ENCODE measurements around the gene WDR75.

The WDR75 gene

DNA sequence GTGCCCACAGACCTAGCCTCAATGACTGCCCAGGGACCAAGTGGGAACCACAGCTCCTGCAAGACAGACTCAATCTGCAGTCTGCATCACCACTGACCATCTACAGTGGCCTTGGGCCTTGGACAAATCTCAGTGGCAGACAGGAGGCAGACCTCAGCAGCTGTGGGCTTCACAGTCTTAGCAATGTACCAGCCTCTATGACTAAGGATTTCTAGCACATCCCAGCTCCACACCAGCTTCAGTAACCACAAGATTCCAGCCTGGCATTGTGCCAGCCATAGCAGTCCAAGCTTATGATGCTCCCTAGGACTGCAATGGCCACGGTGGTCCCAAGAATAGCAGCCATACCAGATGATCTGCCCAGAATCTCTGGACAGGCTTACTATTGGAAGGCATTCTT lies 19.6 kb upstream of the WDR75 start:
- H3K4me2 ChIP-seq (ENCODE audit: low read length, poor library complexity, severe bottlenecking), result no peak overlapping the region
- no peak overlapping the region for H2AK5ac ChIP-seq (ENCODE audit: low read length, severe bottlenecking)
- 74% methylated on average over 1 of the region's 1 CpG for WGBS
- peak overlapping the region; percentile 51 to 62 for H2BK12ac ChIP-seq (ENCODE audit: low read length in 2 of 2)
- no peak overlapping the region for H2BK15ac ChIP-seq (ENCODE audit: low read depth, poor library complexity, severe bottlenecking)
- H3K4me3 ChIP-seq (ENCODE audit: insufficient read depth in 1 of 2, low read depth in 1 of 2, low read length in 2 of 2), result no peak overlapping the region
- no peaks in the 10 kb centered on the region for H3K9me3 ChIP-seq (ENCODE audit: control insufficient read depth, low read length)
- no peak overlapping the region for H2AFZ ChIP-seq (ENCODE audit: low read depth, low read length)
- H3K4ac ChIP-seq (ENCODE audit: low read depth in 1 of 2, low read length in 2 of 2), result no peak overlapping the region
- peak overlapping the region; percentile 70 for H4K8ac ChIP-seq (ENCODE audit: low read length)
- H3K79me1 ChIP-seq (replicated peaks; ENCODE audit: low read length, poor library complexity, severe bottlenecking), result no peaks in the 10 kb centered on the region
- H3K18ac ChIP-seq (ENCODE audit: low read depth in 1 of 2, low read length in 2 of 2), result peak overlapping the region; percentile 23 to 81
- no peak overlapping the region for H3K9ac ChIP-seq (ENCODE audit: low read length)
- no peak overlapping the region for H3K23ac ChIP-seq (ENCODE audit: low read length in 2 of 2)
- no peak overlapping the region for H3K27ac ChIP-seq (ENCODE audit: low read length, poor library complexity, severe bottlenecking)
- H2BK120ac ChIP-seq (ENCODE audit: low read depth, low read length), result no peak overlapping the region
- peak overlapping the region in 1 of 2 experiments; percentile 44 for H3K14ac ChIP-seq (ENCODE audit: low read length in 2 of 2)
- no peaks in the 10 kb centered on the region for H3K36me3 ChIP-seq (ENCODE audit: control insufficient read depth in 1 of 2, insufficient read depth in 2 of 2, low read depth in 1 of 2, low read length in 2 of 2)
- H3K4me1 ChIP-seq (ENCODE audit: control insufficient read depth, insufficient read depth, low read depth, low read length), result peaks cover 6% of the 10 kb centered on the region
- peak; percentile 88 for DNase-seq
- H3K27me3 ChIP-seq (ENCODE audit: control insufficient read depth in 1 of 2, insufficient read depth in 1 of 2, low read length in 2 of 2), result no peaks in the 10 kb centered on the region
- H4K91ac ChIP-seq (ENCODE audit: low read length), result peak overlapping the region; percentile 34
- no peak overlapping the region for H2BK5ac ChIP-seq (ENCODE audit: low read depth, low read length, poor library complexity, severe bottlenecking)

DNA sequence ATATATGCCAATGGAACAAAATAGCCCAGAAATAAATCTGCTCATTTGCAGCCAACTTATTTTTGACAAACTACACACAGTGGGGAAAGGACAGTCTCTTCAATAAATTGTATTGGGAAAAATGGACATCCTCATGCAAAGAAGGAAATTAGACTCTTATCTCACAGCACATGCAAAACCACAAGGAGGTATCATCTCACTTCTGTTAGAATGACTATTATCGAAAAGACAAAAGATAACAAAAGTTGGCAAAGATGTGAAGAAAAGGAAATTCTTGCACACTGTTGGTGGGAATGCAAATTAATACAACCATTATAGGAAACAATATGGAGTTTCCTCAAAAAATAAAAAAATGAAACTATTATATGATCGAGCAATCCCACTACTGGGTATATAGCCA lies 16.3 kb upstream of the WDR75 start:
- Histone ChIP-seq H3K23ac (ENCODE audit: low read length in 2 of 2) (no peak overlapping the region), H3K27me3 (ENCODE audit: control insufficient read depth in 1 of 2, insufficient read depth in 1 of 2, low read length in 2 of 2) (no peaks in the 10 kb centered on the region), H2BK15ac (ENCODE audit: low read depth, poor library complexity, severe bottlenecking) (no peak overlapping the region), H3K79me1 (replicated peaks; ENCODE audit: low read length, poor library complexity, severe bottlenecking) (no peaks in the 10 kb centered on the region), H3K4me2 (ENCODE audit: low read length, poor library complexity, severe bottlenecking) (no peak overlapping the region), H3K4me3 (ENCODE audit: insufficient read depth in 1 of 2, low read depth in 1 of 2, low read length in 2 of 2) (no peak overlapping the region), H3K18ac (ENCODE audit: low read depth in 1 of 2, low read length in 2 of 2) (no peak overlapping the region), H2BK12ac (ENCODE audit: low read length in 2 of 2) (no peak overlapping the region), H3K9ac (ENCODE audit: low read length) (no peak overlapping the region), H3K9me3 (ENCODE audit: control insufficient read depth, low read length) (no peaks in the 10 kb centered on the region), H4K91ac (ENCODE audit: low read length) (no peak overlapping the region), H2BK5ac (ENCODE audit: low read depth, low read length, poor library complexity, severe bottlenecking) (no peak overlapping the region), H2BK120ac (ENCODE audit: low read depth, low read length) (no peak overlapping the region), H3K14ac (ENCODE audit: low read length in 2 of 2) (no peak overlapping the region), H2AK5ac (ENCODE audit: low read length, severe bottlenecking) (no peak overlapping the region), H4K8ac (ENCODE audit: low read length) (no peak overlapping the region), H3K4ac (ENCODE audit: low read depth in 1 of 2, low read length in 2 of 2) (no peak overlapping the region), H3K27ac (ENCODE audit: low read length, poor library complexity, severe bottlenecking) (no peak overlapping the region), H2AFZ (ENCODE audit: low read depth, low read length) (no peak overlapping the region), H3K36me3 (ENCODE audit: control insufficient read depth in 1 of 2, insufficient read depth in 2 of 2, low read depth in 1 of 2, low read length in 2 of 2) (no peaks in the 10 kb centered on the region), H3K4me1 (ENCODE audit: control insufficient read depth, insufficient read depth, low read depth, low read length) (peaks cover 6% of the 10 kb centered on the region)
- no CpG with 5 or more reads among the region's 2 CpGs for WGBS
- no peak for DNase-seq

DNA sequence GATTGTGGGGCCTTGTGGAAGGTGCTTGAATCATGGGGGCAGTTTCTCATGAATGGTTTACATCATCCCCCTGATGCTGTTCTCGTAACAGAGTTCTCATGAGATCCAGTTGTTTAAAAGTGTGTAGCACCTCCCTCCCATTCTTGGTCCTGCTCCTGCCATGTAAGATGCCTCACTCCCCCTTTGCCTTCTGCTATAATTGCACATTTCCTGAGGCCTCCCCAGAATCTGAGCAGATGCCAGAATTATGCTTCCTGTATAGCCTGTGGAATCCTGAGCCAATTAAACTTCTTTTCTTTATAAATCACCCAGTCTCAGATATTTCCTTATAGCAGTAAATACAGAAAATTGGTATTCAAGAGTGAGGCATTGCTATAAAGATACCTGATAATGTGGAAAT lies 15.6 kb upstream of the WDR75 start:
- Histone ChIP-seq H2BK5ac (ENCODE audit: low read depth, low read length, poor library complexity, severe bottlenecking) (no peak overlapping the region), H3K18ac (ENCODE audit: low read depth in 1 of 2, low read length in 2 of 2) (no peak overlapping the region), H3K4ac (ENCODE audit: low read depth in 1 of 2, low read length in 2 of 2) (no peak overlapping the region), H3K27ac (ENCODE audit: low read length, poor library complexity, severe bottlenecking) (no peak overlapping the region), H3K23ac (ENCODE audit: low read length in 2 of 2) (no peak overlapping the region), H2AK5ac (ENCODE audit: low read length, severe bottlenecking) (no peak overlapping the region), H3K4me2 (ENCODE audit: low read length, poor library complexity, severe bottlenecking) (no peak overlapping the region), H2BK15ac (ENCODE audit: low read depth, poor library complexity, severe bottlenecking) (no peak overlapping the region), H3K27me3 (ENCODE audit: control insufficient read depth in 1 of 2, insufficient read depth in 1 of 2, low read length in 2 of 2) (no peaks in the 10 kb centered on the region), H3K14ac (ENCODE audit: low read length in 2 of 2) (no peak overlapping the region), H4K91ac (ENCODE audit: low read length) (no peak overlapping the region), H2BK120ac (ENCODE audit: low read depth, low read length) (no peak overlapping the region), H2AFZ (ENCODE audit: low read depth, low read length) (no peak overlapping the region), H3K79me1 (replicated peaks; ENCODE audit: low read length, poor library complexity, severe bottlenecking) (no peaks in the 10 kb centered on the region), H4K8ac (ENCODE audit: low read length) (no peak overlapping the region), H3K9me3 (ENCODE audit: control insufficient read depth, low read length) (no peaks in the 10 kb centered on the region), H3K36me3 (ENCODE audit: control insufficient read depth in 1 of 2, insufficient read depth in 2 of 2, low read depth in 1 of 2, low read length in 2 of 2) (no peaks in the 10 kb centered on the region), H3K4me1 (ENCODE audit: control insufficient read depth, insufficient read depth, low read depth, low read length) (peaks cover 6% of the 10 kb centered on the region), H2BK12ac (ENCODE audit: low read length in 2 of 2) (no peak overlapping the region), H3K4me3 (ENCODE audit: insufficient read depth in 1 of 2, low read depth in 1 of 2, low read length in 2 of 2) (no peak overlapping the region), H3K9ac (ENCODE audit: low read length) (no peak overlapping the region)
- WGBS, result 91% methylated on average over 1 of the region's 1 CpG
- DNase-seq, result no peak

DNA sequence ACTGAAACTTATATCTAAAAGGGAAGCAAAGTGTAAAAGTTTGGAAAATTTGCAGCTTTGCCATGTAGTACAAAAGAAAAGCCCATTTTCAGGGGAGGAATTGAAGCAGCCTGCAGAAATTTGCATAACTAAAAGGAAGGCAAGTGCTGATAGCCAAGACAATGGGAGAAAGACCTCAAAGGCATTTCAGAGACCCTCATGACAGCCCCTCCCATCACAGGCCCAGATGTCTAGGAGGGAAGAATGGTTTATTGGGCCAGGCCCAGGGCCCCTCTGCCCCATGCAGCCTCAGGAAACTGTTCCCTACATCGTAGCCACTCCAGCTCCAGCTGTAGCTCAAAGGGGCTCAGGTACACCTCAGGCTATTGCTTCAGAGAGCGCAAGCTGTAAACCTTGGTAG lies 14.4 kb upstream of the WDR75 start:
- Histone ChIP-seq H4K8ac (ENCODE audit: low read length) (no peak overlapping the region), H2AK5ac (ENCODE audit: low read length, severe bottlenecking) (no peak overlapping the region), H3K14ac (ENCODE audit: low read length in 2 of 2) (no peak overlapping the region), H3K4ac (ENCODE audit: low read depth in 1 of 2, low read length in 2 of 2) (no peak overlapping the region), H2BK12ac (ENCODE audit: low read length in 2 of 2) (no peak overlapping the region), H3K4me3 (ENCODE audit: insufficient read depth in 1 of 2, low read depth in 1 of 2, low read length in 2 of 2) (no peak overlapping the region), H3K27ac (ENCODE audit: low read length, poor library complexity, severe bottlenecking) (no peak overlapping the region), H3K27me3 (ENCODE audit: control insufficient read depth in 1 of 2, insufficient read depth in 1 of 2, low read length in 2 of 2) (no peaks in the 10 kb centered on the region), H3K9ac (ENCODE audit: low read length) (no peak overlapping the region), H4K91ac (ENCODE audit: low read length) (no peak overlapping the region), H3K36me3 (ENCODE audit: control insufficient read depth in 1 of 2, insufficient read depth in 2 of 2, low read depth in 1 of 2, low read length in 2 of 2) (no peaks in the 10 kb centered on the region), H2BK5ac (ENCODE audit: low read depth, low read length, poor library complexity, severe bottlenecking) (no peak overlapping the region), H3K4me1 (ENCODE audit: control insufficient read depth, insufficient read depth, low read depth, low read length) (no peaks in the 10 kb centered on the region), H3K18ac (ENCODE audit: low read depth in 1 of 2, low read length in 2 of 2) (no peak overlapping the region), H3K9me3 (ENCODE audit: control insufficient read depth, low read length) (no peaks in the 10 kb centered on the region), H3K23ac (ENCODE audit: low read length in 2 of 2) (no peak overlapping the region), H2BK15ac (ENCODE audit: low read depth, poor library complexity, severe bottlenecking) (no peak overlapping the region), H3K79me1 (replicated peaks; ENCODE audit: low read length, poor library complexity, severe bottlenecking) (no peaks in the 10 kb centered on the region), H2BK120ac (ENCODE audit: low read depth, low read length) (no peak overlapping the region), H3K4me2 (ENCODE audit: low read length, poor library complexity, severe bottlenecking) (no peak overlapping the region), H2AFZ (ENCODE audit: low read depth, low read length) (no peak overlapping the region)
- no peak for DNase-seq
- WGBS, result 98% methylated on average over 2 of the region's 2 CpGs
